NCI-H1930 (cell line): Measurements from ENCODE around the gene SHTN1.

Experiments used
- DNase-seq, 2 experiments: peaks; one replicate each; lab custom pipeline; 2025; lab: John Stamatoyannopoulos, UW

SHTN1 gene

DNA sequence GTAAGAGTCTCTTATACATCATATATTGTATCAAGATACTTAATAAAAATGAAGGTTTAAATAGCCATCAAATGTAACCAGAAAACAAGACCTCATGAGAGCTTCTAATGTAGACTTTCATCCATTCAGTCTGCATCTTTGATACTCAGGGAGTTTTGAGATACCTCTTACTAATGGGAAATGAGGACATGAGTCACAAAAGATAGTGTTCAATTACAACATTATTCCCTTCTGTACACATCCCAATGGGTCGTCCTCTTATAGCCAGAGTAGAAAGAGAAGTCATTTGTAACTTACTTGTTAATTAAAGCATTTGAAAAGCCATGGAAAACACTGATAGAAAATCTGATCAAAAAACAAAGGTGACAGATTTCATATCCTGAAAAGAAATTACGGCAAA is 19.4 kb downstream of the SHTN1 start:
- no peak for DNase-seq

DNA sequence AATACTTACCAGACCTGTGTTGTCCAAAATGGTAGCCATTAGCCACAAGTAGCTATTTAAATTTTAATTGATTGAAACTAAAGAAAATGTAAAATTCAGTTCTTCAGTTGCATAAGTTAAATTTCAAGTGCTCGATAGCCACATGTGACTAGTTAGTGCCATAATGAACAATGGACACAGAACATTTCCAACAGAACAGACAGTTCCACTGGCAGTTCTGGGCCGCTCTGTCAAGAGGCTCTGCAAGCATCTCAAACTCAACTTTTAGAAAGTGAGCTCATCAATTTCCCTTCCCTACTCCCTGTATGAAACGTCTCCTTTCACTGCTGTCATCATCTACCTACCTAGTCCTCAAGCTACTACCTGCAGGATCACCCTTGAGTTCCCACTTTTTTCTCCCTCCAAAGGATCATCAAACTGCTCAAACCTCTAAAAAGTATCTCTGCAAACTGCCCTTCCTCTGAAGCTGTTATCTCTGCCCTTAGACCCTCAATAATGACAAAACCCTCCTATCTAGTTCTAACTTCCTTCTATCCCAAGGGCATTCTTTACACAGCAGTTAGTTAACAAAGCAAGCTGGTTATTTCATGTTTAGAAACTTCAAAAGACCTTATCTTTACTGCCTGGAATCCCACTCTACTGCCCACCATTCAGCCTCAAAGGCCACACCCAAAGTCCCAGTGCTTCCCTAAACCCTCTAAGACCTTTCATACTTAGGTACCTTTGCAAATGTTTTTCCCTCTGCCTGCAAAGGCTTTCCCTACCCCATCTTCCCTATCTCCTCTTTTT is 20.6 kb downstream of the SHTN1 start:
- DNase-seq, result no peak

DNA sequence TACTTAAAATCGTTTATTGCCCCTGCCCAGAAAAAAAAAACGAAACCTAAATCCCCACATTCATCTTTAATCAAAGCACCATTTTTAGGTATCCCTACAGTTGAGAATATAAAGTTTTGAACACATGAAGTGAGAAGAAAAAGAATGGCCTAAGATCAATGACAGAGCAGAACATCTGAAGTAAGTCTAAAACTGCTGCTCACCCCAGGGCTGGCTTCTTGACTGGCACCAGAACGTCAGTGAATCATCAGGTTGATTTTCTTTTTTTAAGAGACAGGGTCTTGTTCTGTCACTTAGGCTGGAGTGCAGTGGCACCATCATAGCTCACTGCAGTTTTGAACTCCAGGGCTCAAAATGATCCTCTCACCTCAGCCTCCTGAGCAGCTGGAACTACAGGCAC is 24.9 kb downstream of the SHTN1 start:
- DNase-seq, result no peak

DNA sequence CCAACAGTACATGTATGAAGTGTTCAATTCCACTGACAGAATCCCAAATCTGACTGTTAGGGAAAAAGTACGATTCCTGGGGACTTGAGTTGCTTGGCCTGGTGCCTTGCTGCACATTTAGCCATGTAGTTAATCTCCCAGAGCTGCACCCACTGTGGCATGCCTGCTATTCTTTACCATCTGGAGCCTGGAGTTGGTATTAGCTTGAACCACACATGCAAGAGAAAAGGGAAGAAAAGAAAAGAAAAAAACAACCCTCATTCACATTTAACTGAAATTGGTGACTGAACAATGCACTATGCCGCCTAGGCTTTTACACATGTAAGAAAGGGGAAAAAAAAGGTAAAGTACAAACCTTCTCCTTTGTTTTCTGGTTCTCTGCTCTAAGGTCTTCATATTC is 26.1 kb downstream of the SHTN1 start:
- DNase-seq, result no peak

DNA sequence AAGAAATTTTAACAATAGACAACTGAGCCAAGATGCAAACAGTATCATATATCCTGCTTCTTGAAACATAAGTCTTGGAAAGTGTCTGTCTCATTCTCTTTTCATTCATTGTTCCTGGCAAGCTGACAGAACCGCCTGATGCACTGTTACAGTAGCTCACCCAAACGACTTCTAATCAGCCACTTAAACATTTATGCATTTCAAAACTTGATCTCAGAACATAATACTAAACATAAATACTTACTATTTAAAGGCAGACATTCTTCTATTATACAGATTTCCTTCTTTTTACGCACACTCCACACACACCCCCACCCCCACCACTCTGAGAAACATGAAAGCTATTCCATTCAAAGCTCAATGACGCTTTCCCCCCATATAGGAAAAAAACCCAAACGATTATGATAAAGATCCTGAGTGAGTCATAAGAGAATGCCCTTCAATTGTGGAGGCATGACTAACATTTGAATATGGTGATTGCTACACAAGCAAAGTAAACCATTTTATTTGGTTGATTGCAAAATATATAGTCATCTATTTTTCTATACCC is 30.5 kb downstream of the SHTN1 start:
- DNase-seq, result no peak

GRCh38 chr10:116973946-116974455 is 31.0 kb downstream of the SHTN1 start:
- DNase-seq, result no peak

DNA sequence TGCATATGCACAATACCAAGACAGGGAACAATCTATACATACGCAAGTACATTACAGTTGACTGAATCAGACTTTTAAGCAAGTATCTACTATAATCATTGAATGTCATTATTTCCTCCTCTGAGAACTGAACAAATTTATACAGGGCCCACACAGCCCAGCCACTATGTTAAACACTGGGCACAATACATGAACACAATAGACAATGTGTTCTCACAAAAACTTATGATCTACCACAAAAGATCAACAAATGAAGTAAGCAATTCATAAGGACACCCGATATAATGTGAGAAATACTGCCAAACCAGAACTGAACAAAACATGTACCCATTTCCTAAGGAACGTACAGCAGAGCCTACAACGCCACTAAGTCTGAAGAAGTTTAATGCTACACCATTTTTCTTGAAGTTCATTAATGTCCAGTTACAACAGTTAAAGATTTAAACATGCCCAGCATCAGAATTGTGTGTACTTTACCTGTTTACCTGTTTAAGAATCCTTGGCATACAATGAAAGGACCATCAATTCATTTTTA is 31.5 kb downstream of the SHTN1 start:
- no peak for DNase-seq

- DNase-seq, result no peak
These were observed 32.9 kb downstream of the SHTN1 start for GRCh38 chr10:116972131-116972530.

DNA sequence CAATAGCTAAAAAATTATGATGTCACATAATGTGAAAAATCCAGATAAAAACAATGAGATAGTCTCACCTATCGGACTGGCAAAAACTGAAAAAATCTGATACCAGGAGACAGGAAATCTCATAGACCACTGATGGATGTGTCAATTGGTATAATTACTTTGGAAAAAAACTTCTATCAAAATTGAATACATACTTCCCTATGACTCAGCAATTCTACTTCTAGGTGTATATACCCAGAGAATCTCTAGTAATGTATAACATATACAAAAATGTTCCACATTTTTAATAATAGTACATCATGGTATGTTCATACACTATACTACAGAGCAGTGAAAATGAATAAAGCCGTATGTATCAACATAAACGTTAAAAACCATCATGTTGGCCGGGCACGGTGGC is 34.9 kb downstream of the SHTN1 start:
- no peak for DNase-seq

DNA sequence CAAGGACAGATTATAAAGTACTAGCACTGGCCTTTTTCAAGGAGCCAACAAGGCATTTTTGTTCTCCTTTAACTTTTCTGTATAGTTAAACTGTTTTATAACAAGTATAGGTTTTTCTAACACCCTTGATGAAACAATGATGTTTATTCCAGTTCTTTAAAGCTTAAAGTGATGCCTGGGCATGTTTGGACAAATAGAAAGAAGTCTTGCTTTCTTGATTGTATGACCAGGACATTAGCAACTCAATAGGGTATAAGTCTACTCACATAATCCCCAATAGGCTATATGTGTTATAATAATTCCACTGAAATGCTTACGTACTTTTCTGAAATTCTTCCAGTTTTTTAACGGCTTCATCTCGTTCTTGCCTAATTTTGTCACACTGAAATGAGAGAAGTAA is 36.7 kb downstream of the SHTN1 start:
- no peak for DNase-seq

DNA sequence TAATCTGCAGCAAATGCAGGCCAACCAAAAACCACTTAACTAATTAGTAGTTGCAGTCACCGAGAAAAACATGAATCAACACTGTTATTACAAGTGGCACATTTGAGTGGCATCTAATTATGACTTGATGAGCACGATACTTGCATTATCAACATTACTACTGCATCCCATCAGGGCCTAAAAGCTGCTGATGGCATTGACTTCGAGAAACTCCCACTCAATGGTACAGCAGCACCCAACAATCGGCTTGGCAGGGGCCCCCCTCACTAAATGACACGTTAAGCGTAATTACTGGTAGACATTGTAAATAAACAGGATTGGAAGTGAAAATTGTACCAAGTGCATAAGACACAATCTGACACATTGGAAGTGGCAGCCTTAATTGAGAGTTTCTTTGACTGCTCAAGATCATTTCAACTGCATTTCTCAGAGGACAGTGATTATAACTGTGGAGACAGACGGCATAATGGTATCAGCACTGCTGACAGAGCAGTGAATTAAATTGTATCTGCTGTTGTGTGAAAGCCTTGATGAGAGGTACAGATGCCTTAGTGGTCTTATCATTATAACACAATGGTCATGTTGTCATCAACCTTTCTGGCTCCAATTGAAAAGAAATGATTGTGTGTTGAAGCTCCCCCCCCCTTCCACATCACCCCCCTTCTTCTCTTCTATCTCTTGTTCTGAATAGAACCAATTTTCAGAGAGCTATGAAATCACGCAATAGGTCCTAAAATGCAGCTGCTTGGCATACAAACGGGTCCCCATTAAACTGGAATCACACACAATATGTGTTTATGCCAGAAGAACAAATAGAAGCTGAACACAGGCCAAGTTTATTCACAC is 43.4 kb downstream of the SHTN1 start:
- DNase-seq, result peak; percentile 94 to 96

DNA sequence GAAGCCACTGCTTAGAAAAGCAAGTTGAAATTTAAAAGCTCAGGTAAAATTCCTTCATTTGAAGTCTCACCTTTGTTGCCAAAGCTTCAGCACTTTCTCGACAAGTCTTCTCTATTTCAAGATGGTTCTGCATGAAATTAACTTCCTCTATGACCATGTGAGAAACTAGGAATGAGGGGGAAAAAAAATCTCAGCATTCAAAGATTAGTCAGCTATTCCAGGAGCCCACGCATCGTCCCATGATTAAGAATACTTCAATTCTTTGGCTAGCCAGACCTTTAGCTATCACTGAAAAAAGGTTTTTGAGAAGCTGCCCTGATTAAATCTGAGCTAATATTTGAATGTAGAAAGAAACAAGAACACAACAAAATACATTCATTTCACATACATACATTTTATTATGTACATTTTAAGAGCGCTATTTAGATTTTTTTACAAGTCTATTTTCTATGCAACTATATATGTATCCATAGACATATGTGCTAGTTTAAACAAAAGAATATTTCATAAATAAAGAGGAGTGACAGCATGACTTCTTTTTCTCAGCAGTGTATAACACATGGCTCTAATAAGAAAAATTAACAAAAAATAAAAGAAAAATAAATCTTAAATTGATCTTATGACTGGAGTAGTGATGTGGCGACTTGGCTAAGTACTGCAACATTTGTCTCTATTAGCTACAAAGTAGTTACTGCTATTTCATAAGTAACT is 44.8 kb downstream of the SHTN1 start:
- no peak for DNase-seq

DNA sequence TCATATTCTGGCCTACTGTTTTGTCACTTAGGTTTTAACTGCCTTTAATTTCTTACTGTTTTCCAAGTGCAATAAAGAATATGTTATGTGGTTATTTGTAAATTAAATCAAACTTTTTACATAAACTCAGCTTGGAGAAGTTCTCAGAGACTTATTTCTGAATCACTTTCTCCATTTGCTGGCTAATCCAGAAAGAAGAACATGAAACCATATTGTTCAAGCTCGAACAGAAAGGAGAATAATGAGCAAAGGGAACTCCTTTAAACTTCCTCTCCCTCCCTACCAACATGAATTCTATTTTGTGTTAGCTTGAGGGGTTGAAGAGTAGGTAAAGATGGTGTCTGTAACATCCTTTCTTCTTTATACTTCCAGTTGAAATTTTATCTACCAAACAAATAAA is 52.3 kb downstream of the SHTN1 start:
- DNase-seq, result no peak

DNA sequence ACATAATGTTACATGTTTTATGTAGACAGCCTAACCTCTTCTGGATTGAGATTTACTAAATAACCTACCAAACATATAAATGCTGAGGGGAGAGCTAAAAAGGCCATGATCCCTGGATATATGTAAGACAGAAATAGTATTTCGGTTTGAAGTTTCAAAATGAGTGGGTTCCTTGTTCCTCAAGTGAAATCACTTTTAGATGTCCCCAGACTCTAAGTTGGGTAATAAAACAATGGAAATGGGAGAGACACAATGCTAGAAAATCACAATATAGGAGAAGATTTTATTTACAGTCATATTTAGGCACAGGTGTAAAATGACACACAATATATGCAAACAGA is 56.5 kb downstream of the SHTN1 start:
- DNase-seq, result no peak

- DNase-seq, result no peak
These were observed 57.0 kb downstream of the SHTN1 start for GRCh38 chr10:116947841-116948529.

DNA sequence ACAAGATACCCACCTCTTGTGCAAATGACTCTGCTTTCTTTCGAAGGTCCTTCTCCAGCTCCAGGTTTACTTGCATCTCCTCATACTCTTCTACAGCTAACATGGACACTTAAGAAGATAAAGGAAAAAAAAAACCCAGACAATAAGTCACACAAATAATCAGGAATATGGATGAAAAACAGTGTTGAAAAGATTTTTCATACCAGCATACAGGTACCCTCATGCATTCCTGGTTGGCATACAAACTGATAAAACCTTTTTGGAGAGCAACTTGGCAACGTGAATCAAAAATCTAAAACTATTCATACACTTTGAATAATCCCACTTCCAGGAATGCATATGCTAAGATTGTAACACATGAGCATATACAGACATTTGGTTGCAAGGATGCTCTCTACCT is 60.1 kb downstream of the SHTN1 start:
- DNase-seq, result no peak

DNA sequence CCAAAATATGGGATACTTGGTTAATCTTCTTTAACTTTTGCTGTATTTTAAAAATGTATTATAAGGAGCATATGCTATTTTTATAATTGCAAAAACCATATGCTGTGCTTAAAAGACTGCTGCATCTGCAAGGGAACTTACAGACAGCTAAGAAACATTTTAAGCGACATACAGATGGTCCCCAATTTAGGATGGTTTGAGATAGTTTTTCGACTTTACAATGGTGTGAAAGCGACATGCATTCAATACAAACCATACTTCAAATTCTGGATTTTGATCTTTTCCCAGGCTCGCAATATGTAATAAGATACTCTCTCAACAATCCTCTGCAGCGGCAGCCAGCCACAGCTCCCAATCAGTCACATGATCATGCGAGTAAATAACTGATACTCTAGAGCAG is 73.2 kb downstream of the SHTN1 start:
- no peak for DNase-seq

DNA sequence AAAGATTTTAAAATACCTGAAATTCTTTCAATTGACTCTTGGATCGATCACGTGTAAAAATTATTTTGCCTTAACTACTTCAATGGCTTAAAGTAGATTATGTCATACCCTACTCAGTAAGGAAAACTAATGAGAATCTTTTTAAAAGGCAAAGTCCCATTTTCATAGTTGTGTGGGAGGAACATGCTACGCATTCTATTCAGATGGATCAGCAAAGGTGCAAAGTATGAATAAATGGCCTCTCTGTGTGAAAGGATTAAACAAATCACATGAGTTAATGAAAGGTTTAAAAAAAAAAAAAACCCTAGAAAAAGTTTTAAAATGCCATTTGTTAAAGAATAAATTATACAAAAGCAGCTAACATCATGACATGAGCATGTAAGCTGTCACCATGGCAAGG is 78.6 kb downstream of the SHTN1 start:
- DNase-seq, result no peak

DNA sequence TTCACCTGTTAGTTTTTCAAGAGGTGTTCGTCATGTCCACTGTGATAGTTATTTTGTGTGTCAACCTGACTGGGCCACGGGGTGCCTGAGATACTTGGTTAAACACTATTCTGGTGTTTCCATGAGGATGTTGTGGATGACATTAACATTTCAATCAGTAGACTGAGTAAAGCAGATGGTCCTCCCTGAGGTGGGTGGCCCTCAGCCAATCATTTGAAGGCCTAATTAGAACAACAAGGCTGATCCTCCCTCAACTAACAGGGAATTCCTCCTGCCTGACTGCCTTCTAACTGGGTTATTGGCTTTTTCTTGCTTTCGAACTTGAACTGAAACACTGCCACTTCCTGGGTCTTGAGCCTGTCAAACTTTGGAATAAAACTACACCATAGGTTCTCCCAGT is 79.9 kb downstream of the SHTN1 start:
- DNase-seq, result no peak

DNA sequence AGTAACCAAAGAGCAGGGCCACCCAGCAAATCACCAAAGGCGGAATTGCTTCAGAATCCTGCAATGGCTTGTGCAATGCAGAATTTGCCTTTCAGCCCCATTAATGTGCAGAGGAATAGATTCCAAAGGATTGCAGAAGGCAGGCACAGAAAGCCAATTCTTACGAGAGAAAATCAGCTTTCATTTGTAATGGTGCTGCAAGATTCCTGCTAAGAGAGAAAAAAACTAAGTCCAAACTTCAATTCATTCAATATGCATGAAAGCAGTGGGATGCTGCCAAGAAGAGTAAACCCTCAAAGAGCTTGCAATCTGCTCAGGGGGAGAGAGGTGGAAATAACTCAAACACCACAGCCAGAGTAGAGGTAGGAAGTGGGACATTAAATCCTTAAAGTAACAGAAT is 85.3 kb downstream of the SHTN1 start:
- no peak for DNase-seq

- no peak for DNase-seq
These were observed 85.8 kb downstream of the SHTN1 start for GRCh38 chr10:116919164-116919563.

- DNase-seq, result no peak
These were observed 86.4 kb downstream of the SHTN1 start for GRCh38 chr10:116918583-116918982.
